Keratinocyte (primary cell): ENCODE results near the gene GALNT9. TPM values are rescaled to one million over a fixed set of nuclear protein-coding genes. Genes with fewer than 3 reads are reported as not detected.

ENCODE experiments used
- DNase-seq: peaks from one replicate; pipeline ENCODE4 v3.0.0-alpha.2; 2011; ENCODE audit warnings: low read depth, missing footprints, low spot score
- FAIRE-seq: peaks from 2 replicates; lab custom pipeline; 2011; peaks lifted over from hg19 to GRCh38; lab: Jason Lieb, UNC
- H2AFZ ChIP-seq: 2 replicates; pipeline ENCODE4 v1.6.0; 2012; ENCODE audit warnings: low read length, control low read depth, inconsistent platforms; ENCODE audit not compliant: control insufficient read depth
- H3K27ac ChIP-seq: 2 replicates; pipeline ENCODE4 v1.5.1; 2011; ENCODE audit warnings: low read length; ENCODE audit not compliant: control insufficient read depth, insufficient read depth
- H3K27me3 ChIP-seq: 3 replicates; pipeline ENCODE4 v1.6.0; 2011; ENCODE audit warnings: low read length; ENCODE audit not compliant: control insufficient read depth, insufficient read depth; ENCODE audit errors: extremely low read depth
- H3K36me3 ChIP-seq, 2 experiments: 2 replicates in 1 of 2; 3 replicates in 1 of 2; pipeline ENCODE4 v1.5.1; 2011; ENCODE audit warnings: low read length in 2 of 2, mild to moderate bottlenecking in 1 of 2; ENCODE audit not compliant: control insufficient read depth in 2 of 2, insufficient read depth in 2 of 2; ENCODE audit errors: extremely low read depth in 1 of 2
- H3K4me1 ChIP-seq: 3 replicates; pipeline ENCODE4 v1.5.1; 2011; ENCODE audit warnings: low read length; ENCODE audit not compliant: control insufficient read depth, insufficient read depth; ENCODE audit errors: extremely low read depth
- H3K4me2 ChIP-seq: 3 replicates; pipeline ENCODE4 v1.6.0; 2011; ENCODE audit warnings: low read depth, low read length; ENCODE audit not compliant: control insufficient read depth, insufficient read depth; ENCODE audit errors: extremely low read depth
- H3K4me3 ChIP-seq, 3 experiments: fragments of 200-600 bp in 1 of 3; sonication (generic) in 1 of 3; 2 replicates in 2 of 3; 3 replicates in 1 of 3; pipeline ENCODE4 v1.5.1; 2011 to 2016; ENCODE audit warnings: low read length in 3 of 3, mild to moderate bottlenecking in 3 of 3, control low read depth in 2 of 3, inconsistent platforms in 1 of 3, low read depth in 1 of 3, mixed read lengths in 1 of 3, mixed run types in 1 of 3, moderate library complexity in 1 of 3; ENCODE audit not compliant: control insufficient read depth in 2 of 3, insufficient read depth in 2 of 3; ENCODE audit errors: extremely low read depth in 1 of 3
- H3K79me2 ChIP-seq: 2 replicates; pipeline ENCODE4 v1.6.0; 2012; ENCODE audit warnings: low read length; ENCODE audit not compliant: control insufficient read depth, insufficient read depth
- H3K9ac ChIP-seq: 3 replicates; pipeline ENCODE4 v1.6.0; 2011; ENCODE audit warnings: low read length; ENCODE audit not compliant: control insufficient read depth, insufficient read depth; ENCODE audit errors: extremely low read depth
- H3K9me1 ChIP-seq: 3 replicates; pipeline ENCODE4 v1.6.0; 2011; ENCODE audit warnings: low read length; ENCODE audit not compliant: control insufficient read depth, insufficient read depth; ENCODE audit errors: extremely low read depth
- H3K9me3 ChIP-seq: 2 replicates; pipeline ENCODE4 v1.5.1; 2012; ENCODE audit warnings: low read depth, low read length; ENCODE audit not compliant: control insufficient read depth
- H4K20me1 ChIP-seq: 3 replicates; pipeline ENCODE4 v1.6.0; 2011; ENCODE audit warnings: low read length; ENCODE audit not compliant: control insufficient read depth, insufficient read depth; ENCODE audit errors: extremely low read depth
- CTCF ChIP-seq, 3 experiments: IDR thresholded peaks in 1 of 3; conservative IDR thresholded peaks in 1 of 3; optimal IDR thresholded peaks in 1 of 3; 2 replicates in 2 of 3; 3 replicates in 1 of 3; pipeline versions ENCODE3 to v1.5.1; 2011; ENCODE audit warnings: low read length in 3 of 3, mild to moderate bottlenecking in 3 of 3, moderate library complexity in 2 of 3, control low read depth in 1 of 3, inconsistent platforms in 1 of 3; ENCODE audit not compliant: insufficient read depth in 2 of 3; ENCODE audit errors: extremely low read depth in 1 of 3
- EZH2 ChIP-seq: IDR thresholded peaks from one replicate; pipeline ENCODE4 v1.6.1; 2012; ENCODE audit warnings: inconsistent platforms, mild to moderate bottlenecking, low read length, moderate library complexity
- dilution Hi-C: fragments of 300-500 bp; cut with MboI; formaldehyde crosslinking; loops from one replicate; pipeline ENCODE4 v1.7.0; 2020; ENCODE audit warnings: low sequenced_read_pairs; ENCODE audit not compliant: extremely low pct_ligation_motif_present
- polyA plus RNA-seq, 5 experiments: library from polyadenylated mRNA; depleted of rRNA in 3 of 5; stranded (reverse) in 3 of 5; stranded (forward) in 1 of 5; unstranded in 1 of 5; fragments of >200 nt; gene quantifications; 1 replicate in 1 of 5; 2 replicates in 3 of 5; 3 replicates in 1 of 5; pipeline versions ENCODE4 v1.2.1 to v1.2.3, GENCODE V29; 2011 to 2012; ENCODE audit warnings: missing spikeins in 2 of 5, low read depth in 1 of 5, low replicate concordance in 1 of 5

The GALNT9 gene
- polyA plus RNA-seq, 1 donor (not counting 4 experiments of a cell fraction or from before 2014, with no cell fraction given): not detected

GRCh38 chr12:132161796-132162507 lies 167.4 kb downstream of the GALNT9 start:
- no peak overlapping the region for H2AFZ ChIP-seq
- peaks cover 1 to 3% of the 10 kb centered on the region in 2 experiments for H3K36me3 ChIP-seq
- H3K4me1 ChIP-seq: no peaks in the 10 kb centered on the region
- no peak overlapping the region for H3K4me2 ChIP-seq
- DNase-seq: no peak
- no peaks in the 10 kb centered on the region for H3K9me1 ChIP-seq
- H3K4me3 ChIP-seq: no peak overlapping the region
- H3K27me3 ChIP-seq: peaks cover 17% of the 10 kb centered on the region
- no peaks in the 10 kb centered on the region for H4K20me1 ChIP-seq
- dilution Hi-C loops: no loop called here
- FAIRE-seq: no peak
- TF ChIP-seq EZH2: no peak
- no peak for TF ChIP-seq CTCF (optimal IDR thresholded peaks at IDR 0.05 in 1 of 3, IDR thresholded peaks at IDR 0.05 in 1 of 3, conservative IDR thresholded peaks at IDR 0.05 in 1 of 3; ENCODE audit: extremely low read depth in 1 of 3, insufficient read depth in 2 of 3, low read length in 3 of 3)
- no peak overlapping the region for H3K27ac ChIP-seq
- H3K9me3 ChIP-seq: peaks cover 1% of the 10 kb centered on the region
- H3K9ac ChIP-seq: no peak overlapping the region
- no peaks in the 10 kb centered on the region for H3K79me2 ChIP-seq

- dilution Hi-C loops: no loop called here
These were observed 168.2 kb downstream of the GALNT9 start for GRCh38 chr12:132161036-132161781.

More at GRCh38 chr12:132161036-132161781, 168.2 kb downstream of the GALNT9 start:
- no peak for DNase-seq
- peaks cover 8% of the 10 kb centered on the region for H3K9me3 ChIP-seq
- H3K9me1 ChIP-seq: no peaks in the 10 kb centered on the region
- peaks cover 17% of the 10 kb centered on the region for H3K27me3 ChIP-seq
- H3K27ac ChIP-seq: no peak overlapping the region
- no peaks in the 10 kb centered on the region for H4K20me1 ChIP-seq
- no peaks in the 10 kb centered on the region for H3K4me1 ChIP-seq
- H3K4me3 ChIP-seq: no peak overlapping the region
- H3K79me2 ChIP-seq: no peaks in the 10 kb centered on the region
- TF ChIP-seq CTCF (optimal IDR thresholded peaks at IDR 0.05 in 1 of 3, IDR thresholded peaks at IDR 0.05 in 1 of 3, conservative IDR thresholded peaks at IDR 0.05 in 1 of 3; ENCODE audit: extremely low read depth in 1 of 3, insufficient read depth in 2 of 3, low read length in 3 of 3) (no peak), EZH2 (no peak)
- H3K9ac ChIP-seq: no peak overlapping the region
- no peak for FAIRE-seq
- H2AFZ ChIP-seq: no peak overlapping the region
- H3K4me2 ChIP-seq: no peak overlapping the region
- peaks cover 5 to 7% of the 10 kb centered on the region in 2 experiments for H3K36me3 ChIP-seq
